Endothelial cell of umbilical vein (primary cell): ENCODE results near the gene COPS3. TPM values are rescaled to one million over a fixed set of nuclear protein-coding genes. Genes with fewer than 3 reads are reported as not detected.

Experiments
- BruUV-seq: library from RNA; stranded (reverse); fragments of 400-500 nt; replicated peaks from 2 replicates; lab custom pipeline; 2021; lab: Mats Ljungman, UMichigan
- CTCF ChIA-PET: fragments of 300-600, 350-600 bp; sonication (Branson Sonifier 250); formaldehyde crosslinking; loops from one replicate; lab custom pipeline; 2021; ENCODE audit warnings: antibody characterized with exemption, inconsistent platforms; lab: Charles Lee
- POLR2A ChIA-PET: fragments of 300-600, 350-600 bp; sonication (Branson Sonifier 250); formaldehyde crosslinking; loops from one replicate; lab custom pipeline; 2021; ENCODE audit warnings: antibody characterized with exemption, inconsistent platforms; lab: Charles Lee
- DNase-seq: peaks from one replicate; pipeline ENCODE4 v3.0.0-alpha.2; 2011; ENCODE audit warnings: low read depth, low spot score
- FAIRE-seq: peaks from 2 replicates; lab custom pipeline; 2011; peaks lifted over from hg19 to GRCh38; lab: Jason Lieb, UNC
- H2AFZ ChIP-seq: 2 replicates; pipeline ENCODE4 v1.6.0; 2012; ENCODE audit warnings: low read depth, low read length, control low read depth, inconsistent platforms
- H3K27ac ChIP-seq: 2 replicates; pipeline ENCODE4 v1.5.1; 2011; ENCODE audit warnings: low read depth, mild to moderate bottlenecking, control low read depth, low read length, moderate library complexity; ENCODE audit not compliant: insufficient read depth
- H3K27me3 ChIP-seq, 2 experiments: 2 replicates each; pipeline versions ENCODE4 v1.6.0 to v1.6.1; 2011; ENCODE audit warnings: low read length in 2 of 2, mixed read lengths in 1 of 2; ENCODE audit not compliant: control insufficient read depth in 2 of 2, insufficient read depth in 2 of 2
- H3K36me3 ChIP-seq, 2 experiments: 2 replicates in 1 of 2; 3 replicates in 1 of 2; pipeline ENCODE4 v1.5.1; 2011; ENCODE audit warnings: low read length in 2 of 2, mild to moderate bottlenecking in 1 of 2, moderate library complexity in 1 of 2; ENCODE audit not compliant: control insufficient read depth in 2 of 2, insufficient read depth in 2 of 2; ENCODE audit errors: extremely low read depth in 1 of 2
- H3K4me1 ChIP-seq: 3 replicates; pipeline ENCODE4 v1.5.1; 2011; ENCODE audit warnings: mild to moderate bottlenecking, low read length; ENCODE audit not compliant: control insufficient read depth, insufficient read depth; ENCODE audit errors: extremely low read depth
- H3K4me2 ChIP-seq: 2 replicates; pipeline ENCODE4 v1.6.1; 2011; ENCODE audit warnings: low read length, control low read depth, mixed read lengths; ENCODE audit not compliant: insufficient read depth
- H3K4me3 ChIP-seq, 3 experiments: fragments of 200-600 bp in 1 of 3; sonication (generic), shearing (Covaris generic) in 1 of 3; replicated peaks in 1 of 3; 2 replicates each; pipeline ENCODE4 v1.5.1; 2011 to 2016; ENCODE audit warnings: control low read depth in 3 of 3, low read length in 3 of 3, mild to moderate bottlenecking in 2 of 3, inconsistent platforms in 1 of 3, low read depth in 1 of 3, moderate library complexity in 1 of 3; ENCODE audit not compliant: insufficient read depth in 1 of 3
- H3K79me2 ChIP-seq: 2 replicates; pipeline ENCODE4 v1.6.0; 2012; ENCODE audit warnings: low read length, inconsistent platforms; ENCODE audit not compliant: control insufficient read depth, insufficient read depth
- H3K9ac ChIP-seq: replicated peaks from 2 replicates; pipeline ENCODE3; 2011; ENCODE audit warnings: low read length, control low read depth; ENCODE audit not compliant: insufficient read depth; ENCODE audit errors: extremely low read depth
- H3K9me1 ChIP-seq: replicated peaks from 3 replicates; pipeline ENCODE4 v1.6.0; 2011; ENCODE audit warnings: mild to moderate bottlenecking, low read length; ENCODE audit not compliant: control insufficient read depth, insufficient read depth; ENCODE audit errors: extremely low read depth
- H3K9me3 ChIP-seq: replicated peaks from 2 replicates; pipeline ENCODE4 v1.5.1; 2012; ENCODE audit warnings: low read length, inconsistent platforms; ENCODE audit not compliant: control insufficient read depth, insufficient read depth
- H4K20me1 ChIP-seq: replicated peaks from 2 replicates; pipeline ENCODE3; 2011; ENCODE audit warnings: mild to moderate bottlenecking, low read length; ENCODE audit not compliant: control insufficient read depth, insufficient read depth; ENCODE audit errors: extremely low read depth
- EZH2 ChIP-seq: IDR thresholded peaks from 2 replicates; pipeline ENCODE4 v1.6.1; 2012; ENCODE audit warnings: borderline replicate concordance, low read depth, mild to moderate bottlenecking, moderate library complexity, low read length, inconsistent platforms; ENCODE audit not compliant: severe bottlenecking
- FOS ChIP-seq: IDR thresholded peaks from 2 replicates; pipeline ENCODE4 v1.6.1; 2011; ENCODE audit warnings: mild to moderate bottlenecking, low read length, moderate library complexity, borderline replicate concordance; ENCODE audit not compliant: insufficient read depth
- GATA2 ChIP-seq: IDR thresholded peaks from 2 replicates; pipeline ENCODE4 v1.7.0; 2011; ENCODE audit warnings: low read depth, mild to moderate bottlenecking, moderate library complexity, mixed read lengths, low read length; ENCODE audit not compliant: insufficient read length, insufficient read depth
- JUN ChIP-seq: IDR thresholded peaks from 2 replicates; pipeline ENCODE4 v1.6.1; 2011; ENCODE audit warnings: borderline replicate concordance, low read depth; ENCODE audit not compliant: insufficient read length, insufficient read depth
- MYC ChIP-seq: IDR thresholded peaks from one replicate; pipeline ENCODE4 v1.6.1; 2011; ENCODE audit warnings: mild to moderate bottlenecking, low read depth, low read length
- POLR2A ChIP-seq: IDR thresholded peaks from 2 replicates; pipeline ENCODE4 v1.6.1; 2012; ENCODE audit warnings: low read depth, mild to moderate bottlenecking, control low read depth, low read length
- POLR2AphosphoS5 ChIP-seq: IDR thresholded peaks from 2 replicates; pipeline ENCODE4 v1.6.1; 2012; ENCODE audit warnings: low read depth, mild to moderate bottlenecking, control low read depth, low read length, moderate library complexity; ENCODE audit not compliant: insufficient read depth
- dilution Hi-C: fragments of 300-500 bp; cut with MboI; formaldehyde crosslinking; loops from one replicate; pipeline ENCODE4 v1.15.0; 2019; ENCODE audit warnings: low sequenced_read_pairs; ENCODE audit not compliant: extremely low pct_ligation_motif_present
- intact Hi-C: fragments of 100-400 bp; cut with micrococcal nuclease; formaldehyde crosslinking; loops from one replicate; pipeline ENCODE4 v1.10.0; 2022
- polyA plus RNA-seq, 4 experiments: library from polyadenylated mRNA; depleted of rRNA in 3 of 4; stranded (reverse) in 3 of 4; unstranded in 1 of 4; fragments of >200 nt; gene quantifications; 2 replicates each; pipeline versions ENCODE4 v1.2.1 to v1.2.3, GENCODE V29; 2011 to 2012; ENCODE audit warnings: missing spikeins in 1 of 4
- total RNA-seq: library from RNA; stranded (reverse); gene quantifications from 2 replicates; pipeline ENCODE4 v1.2.3, GENCODE V29; 2021
- TF ChIP-seq, protein P1 (sequence below): IDR thresholded peaks from 2 replicates; pipeline ENCODE4 v1.6.1; 2011; ENCODE audit not compliant: insufficient read depth, insufficient read length
- TF ChIP-seq, protein P2 (sequence below), 2 donors: IDR thresholded peaks; 1 replicate in 1 of 2; 2 replicates in 1 of 2; pipeline ENCODE4 v1.5.1; 2011; ENCODE audit warnings: low read length in 2 of 2, mild to moderate bottlenecking in 2 of 2, moderate library complexity in 2 of 2, control low read depth in 1 of 2, inconsistent platforms in 1 of 2, low read depth in 1 of 2; ENCODE audit not compliant: insufficient read depth in 1 of 2; ENCODE audit errors: extremely low read depth in 1 of 2

COPS3 gene
- total and polyA plus RNA-seq, 2 donors (not counting 3 experiments of a cell fraction or from before 2014, with no cell fraction given) = 54.8 to 80.9 TPM

DNA sequence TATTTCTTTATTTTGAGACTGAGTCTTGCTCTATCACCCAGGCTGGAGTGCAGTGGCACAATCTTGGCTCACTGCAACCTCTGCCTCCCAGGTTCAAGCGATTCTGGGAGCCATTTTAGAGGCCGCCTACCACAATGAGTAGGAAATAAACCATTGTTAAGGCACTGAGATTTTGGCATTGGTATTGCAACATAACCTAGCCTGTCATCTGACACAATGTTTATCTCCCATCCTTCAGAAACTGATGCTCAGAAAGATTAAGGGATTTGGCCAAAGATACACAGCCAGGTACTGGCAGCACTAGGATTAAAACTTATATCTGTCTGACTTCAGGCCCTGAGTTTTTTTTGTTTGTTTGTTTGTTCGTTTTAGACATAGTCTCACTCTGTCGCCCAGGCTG lies 8.0 kb upstream of the COPS3 start:
- H3K79me2 ChIP-seq = no peaks in the 10 kb centered on the region
- dilution Hi-C loops (no loop called here), intact Hi-C loops (no loop called here)
- no peaks in the 10 kb centered on the region for H3K36me3 ChIP-seq
- peaks cover 0 to 2% of the 10 kb centered on the region in 2 experiments for H3K27me3 ChIP-seq
- no peak overlapping the region for H3K4me2 ChIP-seq
- no peaks in the 10 kb centered on the region for H4K20me1 ChIP-seq
- no peak for DNase-seq
- TF ChIP-seq, protein P1, sequence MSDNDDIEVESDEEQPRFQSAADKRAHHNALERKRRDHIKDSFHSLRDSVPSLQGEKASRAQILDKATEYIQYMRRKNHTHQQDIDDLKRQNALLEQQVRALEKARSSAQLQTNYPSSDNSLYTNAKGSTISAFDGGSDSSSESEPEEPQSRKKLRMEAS = no peak
- TF ChIP-seq POLR2AphosphoS5 (no peak), JUN (no peak), EZH2 (no peak), GATA2 (no peak), POLR2A (no peak), FOS (no peak), MYC (no peak)
- TF ChIP-seq, protein P2, sequence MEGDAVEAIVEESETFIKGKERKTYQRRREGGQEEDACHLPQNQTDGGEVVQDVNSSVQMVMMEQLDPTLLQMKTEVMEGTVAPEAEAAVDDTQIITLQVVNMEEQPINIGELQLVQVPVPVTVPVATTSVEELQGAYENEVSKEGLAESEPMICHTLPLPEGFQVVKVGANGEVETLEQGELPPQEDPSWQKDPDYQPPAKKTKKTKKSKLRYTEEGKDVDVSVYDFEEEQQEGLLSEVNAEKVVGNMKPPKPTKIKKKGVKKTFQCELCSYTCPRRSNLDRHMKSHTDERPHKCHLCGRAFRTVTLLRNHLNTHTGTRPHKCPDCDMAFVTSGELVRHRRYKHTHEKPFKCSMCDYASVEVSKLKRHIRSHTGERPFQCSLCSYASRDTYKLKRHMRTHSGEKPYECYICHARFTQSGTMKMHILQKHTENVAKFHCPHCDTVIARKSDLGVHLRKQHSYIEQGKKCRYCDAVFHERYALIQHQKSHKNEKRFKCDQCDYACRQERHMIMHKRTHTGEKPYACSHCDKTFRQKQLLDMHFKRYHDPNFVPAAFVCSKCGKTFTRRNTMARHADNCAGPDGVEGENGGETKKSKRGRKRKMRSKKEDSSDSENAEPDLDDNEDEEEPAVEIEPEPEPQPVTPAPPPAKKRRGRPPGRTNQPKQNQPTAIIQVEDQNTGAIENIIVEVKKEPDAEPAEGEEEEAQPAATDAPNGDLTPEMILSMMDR (IDR thresholded peaks at IDR 0.05; ENCODE audit: extremely low read depth in 1 of 2, insufficient read depth in 1 of 2, low read depth in 1 of 2, low read length in 2 of 2) = no peak
- H3K9me3 ChIP-seq = no peaks in the 10 kb centered on the region
- H3K4me1 ChIP-seq = no peaks in the 10 kb centered on the region
- no peak overlapping the region for H3K9ac ChIP-seq
- H3K9me1 ChIP-seq = no peaks in the 10 kb centered on the region
- ChIA-PET CTCF (interaction anchor here (2.0 kb wide), 1 partner anchor 11 kb away, joined by 4 read pairs; no protein-coding TSS in a partner anchor), POLR2A (no interaction called here)
- no peak overlapping the region for H2AFZ ChIP-seq
- no peak for FAIRE-seq
- no TSS peak for BruUV-seq
- no peak overlapping the region for H3K4me3 ChIP-seq
- H3K27ac ChIP-seq = no peak overlapping the region
